GM13976 (cell line): ENCODE data around the gene EPHA8.

Source experiments
- DNase-seq: peaks from one replicate; pipeline ENCODE4 v3.0.0; 2012; ENCODE audit warnings: low spot score
- CTCF ChIP-seq: IDR thresholded peaks from 2 replicates; pipeline ENCODE4 v1.5.1; 2012; ENCODE audit warnings: borderline replicate concordance, mild to moderate bottlenecking; ENCODE audit not compliant: insufficient read depth; ENCODE audit errors: extremely low read depth, missing control alignments, control extremely low read depth
- in situ Hi-C: fragments of 300-500 bp; cut with MboI; formaldehyde crosslinking; loops from one replicate; pipeline ENCODE4 v1.12.0; 2022; ENCODE audit warnings: low sequenced_read_pairs, mixed read lengths, inconsistent platforms; ENCODE audit not compliant: unreplicated experiment

The EPHA8 gene

GRCh38 chr1:22592919-22593790 lies 29.9 kb downstream of the EPHA8 start:
- no peak for DNase-seq
- in situ Hi-C loops, result no loop called here
- no peak for TF ChIP-seq CTCF

- TF ChIP-seq CTCF, result no peak
- DNase-seq, result no peak
- in situ Hi-C loops, result no loop called here
Measured at GRCh38 chr1:22594396-22594795, 31.1 kb downstream of the EPHA8 start.

GRCh38 chr1:22595108-22595507 lies 31.8 kb downstream of the EPHA8 start:
- in situ Hi-C loops, result no loop called here
- no peak for TF ChIP-seq CTCF
- DNase-seq, result no peak

GRCh38 chr1:22597301-22597965 lies 34.1 kb downstream of the EPHA8 start:
- no peak for TF ChIP-seq CTCF
- in situ Hi-C loops, result no loop called here

GRCh38 chr1:22597996-22598395 lies 34.7 kb downstream of the EPHA8 start:
- in situ Hi-C loops, result no loop called here
- TF ChIP-seq CTCF, result no peak
- no peak for DNase-seq

More at GRCh38 chr1:22597301-22597965, 34.1 kb downstream of the EPHA8 start:
- DNase-seq, result no peak

GRCh38 chr1:22598736-22599135 lies 35.4 kb downstream of the EPHA8 start:
- in situ Hi-C loops, result no loop called here
- TF ChIP-seq CTCF, result no peak
- DNase-seq, result no peak
